Tibial artery (tissue), 4 donors: ENCODE measurements around the gene PECR.
"Not testable (repeated sequence)": the region's sequence is repeated elsewhere in the genome, so short reads cannot be mapped to it uniquely, and the experiment has no call there.

Experiments
- DNase-seq, 2 donors: peaks; one replicate each; pipeline ENCODE4 v3.0.0-alpha.2; 2019
- H3K27ac ChIP-seq, 2 donors: fragments of 200-600 bp; sonication (generic) in 1 of 2; 1 replicate in 1 of 2; 2 replicates in 1 of 2; pipeline ENCODE4 v1.5.1; 2018 to 2019; ENCODE audit warnings: mild to moderate bottlenecking in 1 of 2
- H3K27me3 ChIP-seq, 2 donors: fragments of 200-600 bp; sonication (generic) in 1 of 2; one replicate each; pipeline versions ENCODE4 v1.5.1 to v1.6.0; 2016 to 2019
- H3K36me3 ChIP-seq, 3 donors: fragments of 200-600 bp; sonication (generic) in 2 of 3; one replicate each; pipeline ENCODE4 v1.5.1; 2016 to 2019; ENCODE audit warnings: mild to moderate bottlenecking in 2 of 3
- H3K4me1 ChIP-seq, 4 donors: fragments of 200-600 bp; sonication (generic) in 2 of 4; 1 replicate in 3 of 4; 2 replicates in 1 of 4; pipeline ENCODE4 v1.5.1; 2016 to 2019
- H3K4me3 ChIP-seq, 2 donors: fragments of 200-600 bp; sonication (generic) in 1 of 2; 1 replicate in 1 of 2; 2 replicates in 1 of 2; pipeline ENCODE4 v1.5.1; 2018 to 2019; ENCODE audit warnings: mild to moderate bottlenecking in 2 of 2
- H3K9me3 ChIP-seq, 3 donors: fragments of 200-600 bp; sonication (generic) in 1 of 3; one replicate each; pipeline ENCODE4 v1.5.1; 2016 to 2019
- CTCF ChIP-seq, 2 experiments: fragments of 200-600 bp in 1 of 2; fragments of 450-650 bp in 1 of 2; IDR thresholded peaks; one replicate each; pipeline ENCODE4 v1.5.1; 2017 to 2019; ENCODE audit warnings: antibody characterized with exemption in 2 of 2, mild to moderate bottlenecking in 1 of 2, moderate library complexity in 1 of 2
- intact Hi-C: fragments of 100-400 bp; cut with DNase I; formaldehyde crosslinking; loops from one replicate; pipeline ENCODE4 v1.15.0; 2023; ENCODE audit warnings: low total_unique reads

PECR gene

GRCh38 chr2:216082805-216083204 is 1.2 kb upstream of the PECR start:
- Histone ChIP-seq H3K9me3 (no peaks in the 10 kb centered on the region), H3K27me3 (no peaks in the 10 kb centered on the region), H3K4me3 (no peak overlapping the region), H3K36me3 (no peaks in the 10 kb centered on the region), H3K27ac (no peak overlapping the region), H3K4me1 (peaks cover 0 to 13% (median 4%) of the 10 kb centered on the region in 4 donors)
- intact Hi-C loops = no loop called here
- peak in 1 of 2 donors; percentile 34 for DNase-seq
- no peak for TF ChIP-seq CTCF (IDR thresholded peaks at IDR 0.05)

GRCh38 chr2:216082117-216082711 is 605 bp upstream of the PECR start:
- H3K4me3 ChIP-seq = peak overlapping the region; percentile 65 to 75
- TF ChIP-seq CTCF (IDR thresholded peaks at IDR 0.05) = no peak
- H3K27me3 ChIP-seq = no peaks in the 10 kb centered on the region
- no peaks in the 10 kb centered on the region for H3K36me3 ChIP-seq
- H3K9me3 ChIP-seq = no peaks in the 10 kb centered on the region
- peaks cover 0 to 13% (median 4%) of the 10 kb centered on the region in 4 donors for H3K4me1 ChIP-seq
- intact Hi-C loops = no loop called here
- no peak for DNase-seq
- H3K27ac ChIP-seq = peak overlapping the region in 1 of 2 donors; percentile 64

- intact Hi-C loops = no loop called here
- TF ChIP-seq CTCF (IDR thresholded peaks at IDR 0.05) = no peak
- Histone ChIP-seq H3K4me3 (peak overlapping the region; percentile 65 to 75), H3K9me3 (no peaks in the 10 kb centered on the region), H3K27ac (peak overlapping the region in 1 of 2 donors; percentile 64), H3K4me1 (peaks cover 0 to 13% (median 4%) of the 10 kb centered on the region in 4 donors), H3K36me3 (no peaks in the 10 kb centered on the region), H3K27me3 (no peaks in the 10 kb centered on the region)
- no peak for DNase-seq
Observed at GRCh38 chr2:216081012-216081411, 597 bp downstream of the PECR start.

- H3K27ac ChIP-seq, H3K27me3 ChIP-seq, H3K9me3 ChIP-seq, intact Hi-C loops, H3K4me3 ChIP-seq, H3K36me3 ChIP-seq, DNase-seq: not testable (repeated sequence)
- H3K4me1 ChIP-seq = peaks cover 0 to 13% (median 4%) of the 10 kb centered on the region in 4 donors
Observed at GRCh38 chr2:216080048-216080447, 1.6 kb downstream of the PECR start.

- TF ChIP-seq CTCF (IDR thresholded peaks at IDR 0.05) = no peak
- Histone ChIP-seq H3K4me1 (peaks cover 0 to 13% (median 4%) of the 10 kb centered on the region in 4 donors), H3K4me3 (no peak overlapping the region), H3K36me3 (no peaks in the 10 kb centered on the region), H3K27ac (no peak overlapping the region), H3K9me3 (no peaks in the 10 kb centered on the region), H3K27me3 (no peaks in the 10 kb centered on the region)
- intact Hi-C loops = no loop called here
- no peak for DNase-seq
Observed at GRCh38 chr2:216078776-216079175, 2.8 kb downstream of the PECR start.

GRCh38 chr2:216075510-216076485 is 5.8 kb downstream of the PECR start:
- intact Hi-C loops = no loop called here
- DNase-seq = no peak

More at GRCh38 chr2:216075510-216076485, 5.8 kb downstream of the PECR start:
- H3K4me3 ChIP-seq = no peak overlapping the region
- no peaks in the 10 kb centered on the region for H3K4me1 ChIP-seq
- no peaks in the 10 kb centered on the region for H3K36me3 ChIP-seq
- H3K27me3 ChIP-seq = no peaks in the 10 kb centered on the region
- no peaks in the 10 kb centered on the region for H3K9me3 ChIP-seq
- no peak overlapping the region for H3K27ac ChIP-seq
- TF ChIP-seq CTCF (IDR thresholded peaks at IDR 0.05) = no peak
